ENCODE measurements around the gene KCTD15. TPM values are rescaled to one million over a fixed set of nuclear protein-coding genes. Genes with fewer than 3 reads are reported as not detected.

The KCTD15 gene
- total RNA-seq, 8 experiments from 2014 or later, result 15.2 to 39.0 (median 34.2) TPM

GRCh38 chr19:33772102-33772857, 24.4 kb upstream of the KCTD15 start:
- WGBS, 10 experiments, result 87 to 100% (median 95%) methylated on average over 1 to 9 of the region's 72 CpGs; no CpG with 5 or more reads in 4 of the 10 experiments
- Histone ChIP-seq H3K4me1 (replicated peaks in 1 of 2) (peaks cover 17 to 23% of the 10 kb centered on the region in 2 donors), H3K27ac (no peak overlapping the region), H3K4me3 (no peak overlapping the region)
- in situ Hi-C loops (cut with MboI; ENCODE audit: low pct_unique_long_range_greater_than_20kb in 2 of 9, low sequenced_read_pairs in 9 of 9, unreplicated experiment in 9 of 9), result loop anchor here in 7 of 9 experiments (10.0 to 25.0 kb wide), 6 partner anchors 323 to 535 kb away; partner anchors contain the start of gene SLC7A10 (in 1 of the 7)
- no peak for ATAC-seq (replicated peaks in 6 of 8)

GRCh38 chr19:33772858-33773180, 23.9 kb upstream of the KCTD15 start:
- in situ Hi-C loops (cut with MboI; ENCODE audit: low pct_unique_long_range_greater_than_20kb in 2 of 9, low sequenced_read_pairs in 9 of 9, unreplicated experiment in 9 of 9), result loop anchor here in 7 of 9 experiments (10.0 to 25.0 kb wide), 6 partner anchors 322 to 536 kb away; partner anchors contain the start of gene SLC7A10 (in 1 of the 7)
- WGBS, 10 experiments, result 92 to 100% (median 98%) methylated on average over 1 to 18 of the region's 23 CpGs; no CpG with 5 or more reads in 3 of the 10 experiments
- ATAC-seq (replicated peaks in 6 of 8), result no peak
- Histone ChIP-seq H3K27ac (no peak overlapping the region), H3K4me3 (no peak overlapping the region), H3K4me1 (replicated peaks in 1 of 2) (peaks cover 17 to 23% of the 10 kb centered on the region in 2 donors)

DNA sequence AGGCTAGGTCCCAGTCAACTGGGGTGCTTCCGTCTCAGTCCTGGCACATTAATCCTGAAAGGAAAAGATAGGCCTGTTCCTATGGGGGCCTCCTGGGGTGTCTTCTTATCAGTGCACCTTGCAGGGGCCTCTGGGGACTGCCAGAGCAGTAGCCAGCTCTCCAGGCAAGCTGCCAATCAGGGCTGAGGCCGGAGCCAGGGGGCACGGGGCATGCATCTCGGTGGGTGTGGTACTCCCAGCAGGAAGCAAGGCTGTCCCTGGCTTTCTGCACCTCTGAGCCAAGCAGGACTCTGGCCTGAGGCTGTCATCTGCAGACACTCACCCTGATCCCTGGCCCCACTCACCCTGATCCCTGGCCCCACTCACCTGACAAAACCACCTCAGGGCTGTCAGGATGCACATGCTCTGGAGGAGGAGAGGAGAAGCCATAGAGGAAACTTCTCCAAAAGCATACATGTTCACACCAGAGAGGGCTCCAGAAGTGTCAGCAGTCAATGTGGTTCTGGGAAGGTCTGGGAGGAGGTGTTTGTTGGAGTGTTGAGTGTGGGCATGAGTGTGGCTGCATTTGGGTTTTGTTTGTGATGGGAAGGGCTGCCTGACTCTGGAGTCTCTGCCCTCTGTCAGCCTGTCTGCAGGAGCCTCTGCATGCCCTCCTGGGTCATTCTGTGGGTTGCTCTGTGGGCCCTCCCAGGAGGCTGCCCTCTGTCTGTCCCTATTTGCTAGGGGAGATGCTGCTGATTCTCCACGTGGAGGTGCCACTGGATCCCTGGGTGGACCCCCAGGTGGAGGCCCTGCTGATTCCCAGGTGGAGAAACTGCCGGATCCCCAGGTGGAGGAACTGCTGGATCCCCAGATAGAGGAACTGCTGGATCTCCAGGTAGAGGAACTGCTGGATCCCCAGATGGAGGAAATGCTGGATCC, 22.7 kb upstream of the KCTD15 start:
- Histone ChIP-seq H3K4me1 (replicated peaks in 1 of 2) (peaks cover 22 to 31% of the 10 kb centered on the region in 2 donors), H3K27ac (no peak overlapping the region), H3K4me3 (no peak overlapping the region)
- 60 to 97% (median 80%) methylated on average over 1 to 3 of the region's 6 CpGs; no CpG with 5 or more reads in 7 of the 10 experiments for WGBS, 10 experiments
- in situ Hi-C loops (cut with MboI; ENCODE audit: low pct_unique_long_range_greater_than_20kb in 2 of 9, low sequenced_read_pairs in 9 of 9, unreplicated experiment in 9 of 9), result loop anchor here in 7 of 9 experiments (10.0 to 25.0 kb wide), 6 partner anchors 321 to 537 kb away; partner anchors contain the start of gene SLC7A10 (in 1 of the 7)
- peak in 3 of 8 experiments; percentile 20 to 37 (median 24) for ATAC-seq (replicated peaks in 6 of 8)

DNA sequence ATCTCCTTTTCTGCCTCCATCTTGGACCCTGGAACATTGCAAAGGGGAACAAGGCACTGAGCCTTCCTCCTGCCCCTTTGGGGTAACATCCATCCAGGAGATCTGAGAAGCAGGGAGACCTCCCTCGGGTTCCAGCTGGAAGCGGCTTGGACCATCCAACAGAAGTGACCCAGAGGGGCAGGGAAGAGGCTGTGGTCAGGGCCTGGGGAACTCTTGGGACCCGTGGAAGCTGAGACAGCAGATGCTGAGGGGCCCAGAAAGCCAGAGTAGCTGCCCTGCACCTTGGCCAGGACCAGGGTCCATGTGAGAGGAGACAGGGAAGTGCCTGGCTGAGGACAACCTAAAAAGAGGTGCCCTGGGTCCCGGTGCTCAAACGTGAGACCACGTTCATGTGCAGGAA, 21.9 kb upstream of the KCTD15 start:
- H3K4me1 ChIP-seq (replicated peaks in 1 of 2), result peaks cover 22 to 26% of the 10 kb centered on the region in 2 donors
- in situ Hi-C loops (cut with MboI; ENCODE audit: low pct_unique_long_range_greater_than_20kb in 2 of 9, low sequenced_read_pairs in 9 of 9, unreplicated experiment in 9 of 9), result loop anchor here (10.0 to 25.0 kb wide), 9 partner anchors 213 to 537 kb away; partner anchors contain the start of gene SLC7A10 (in 1 of the 9)
- no peak overlapping the region for H3K4me3 ChIP-seq
- H3K27ac ChIP-seq, result no peak overlapping the region
- WGBS, 10 experiments, result 65 to 69% methylated on average over 3 of the region's 6 CpGs; no CpG with 5 or more reads in 8 of the 10 experiments
- ATAC-seq (replicated peaks in 6 of 8), result no peak

- in situ Hi-C loops (cut with MboI; ENCODE audit: low pct_unique_long_range_greater_than_20kb in 2 of 9, low sequenced_read_pairs in 9 of 9, unreplicated experiment in 9 of 9), result loop anchor here (10.0 to 25.0 kb wide), 7 partner anchors 211 to 369 kb away; no protein-coding TSS in a partner anchor
- peak overlapping the region in 1 of 2 donors; percentile 25 for H3K27ac ChIP-seq
- H3K4me1 ChIP-seq (replicated peaks in 1 of 2), result peaks cover 21 to 22% of the 10 kb centered on the region in 2 donors
- ATAC-seq (replicated peaks in 6 of 8), result no peak
- 33 to 83% (median 61%) methylated on average over 1 to 5 of the region's 9 CpGs; no CpG with 5 or more reads in 6 of the 10 experiments for WGBS, 10 experiments
- H3K4me3 ChIP-seq, result no peak overlapping the region
These were observed 20.8 kb upstream of the KCTD15 start for GRCh38 chr19:33775731-33776487.

- Histone ChIP-seq H3K4me3 (no peak overlapping the region), H3K4me1 (replicated peaks in 1 of 2) (peaks cover 16 to 28% of the 10 kb centered on the region in 2 donors), H3K27ac (no peak overlapping the region)
- no peak for ATAC-seq (replicated peaks in 6 of 8)
- in situ Hi-C loops (cut with MboI; ENCODE audit: low pct_unique_long_range_greater_than_20kb in 2 of 9, low sequenced_read_pairs in 9 of 9, unreplicated experiment in 9 of 9), result loop anchor here (10.0 to 25.0 kb wide), 7 partner anchors 210 to 367 kb away; no protein-coding TSS in a partner anchor
- 100% methylated on average over 1 of the region's 9 CpGs; no CpG with 5 or more reads in 9 of the 10 experiments for WGBS, 10 experiments
These were observed 19.3 kb upstream of the KCTD15 start for GRCh38 chr19:33777351-33777750.

- Histone ChIP-seq H3K4me1 (replicated peaks in 1 of 2) (peaks cover 16 to 28% of the 10 kb centered on the region in 2 donors), H3K4me3 (no peak overlapping the region), H3K27ac (no peak overlapping the region)
- in situ Hi-C loops (cut with MboI; ENCODE audit: low pct_unique_long_range_greater_than_20kb in 2 of 9, low sequenced_read_pairs in 9 of 9, unreplicated experiment in 9 of 9), result loop anchor here (10.0 to 25.0 kb wide), 7 partner anchors 210 to 367 kb away; no protein-coding TSS in a partner anchor
- WGBS, 10 experiments, result 57 to 100% methylated on average over 1 to 9 of the region's 17 CpGs; no CpG with 5 or more reads in 8 of the 10 experiments
- ATAC-seq (replicated peaks in 6 of 8), result no peak
These were observed 18.9 kb upstream of the KCTD15 start for GRCh38 chr19:33777753-33778088.

DNA sequence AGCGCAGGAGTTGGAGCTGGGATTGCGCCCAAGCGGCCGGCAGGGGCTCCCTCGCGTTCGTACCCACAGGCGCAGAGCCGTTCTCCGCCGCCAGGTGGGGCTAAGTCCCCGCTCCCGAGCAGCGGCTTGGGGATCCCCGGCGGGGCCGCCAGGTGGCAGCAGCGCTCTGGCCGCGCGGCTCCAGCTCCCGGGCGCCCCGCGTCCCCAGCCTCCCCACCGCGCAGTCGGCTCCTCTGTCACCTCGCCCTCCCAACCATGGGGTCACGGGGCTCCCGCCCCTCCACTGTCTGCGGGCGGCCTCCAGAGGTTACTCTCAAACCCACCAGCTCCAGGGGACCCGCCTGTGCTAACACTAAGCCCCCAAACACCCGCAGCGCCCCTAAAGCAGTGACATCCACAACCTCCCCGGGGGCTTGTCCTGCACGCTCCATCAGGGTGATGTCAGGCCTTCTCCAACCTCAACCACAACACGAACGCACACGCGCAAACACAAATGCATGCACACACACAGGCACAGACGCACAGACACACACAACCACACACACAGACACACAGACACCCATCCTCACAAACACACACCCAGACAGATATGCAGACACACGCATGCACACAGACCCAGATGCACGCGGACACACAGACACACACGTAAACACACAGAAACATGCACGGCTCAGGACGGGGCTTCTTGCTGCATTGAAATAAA, 18.4 kb upstream of the KCTD15 start:
- no peak overlapping the region for H3K27ac ChIP-seq
- H3K4me1 ChIP-seq (replicated peaks in 1 of 2), result peaks cover 16 to 28% of the 10 kb centered on the region in 2 donors
- peak; percentile 77 to 89 (median 84) for ATAC-seq (replicated peaks in 6 of 8)
- WGBS, 10 experiments, result 17 to 43% (median 36%) methylated on average over 2 to 12 of the region's 49 CpGs; no CpG with 5 or more reads in 5 of the 10 experiments
- in situ Hi-C loops (cut with MboI; ENCODE audit: low pct_unique_long_range_greater_than_20kb in 2 of 9, low sequenced_read_pairs in 9 of 9, unreplicated experiment in 9 of 9), result loop anchor here (10.0 to 25.0 kb wide), 7 partner anchors 209 to 367 kb away; no protein-coding TSS in a partner anchor
- peak overlapping the region in 4 of 5 donors; percentile 9 to 16 (median 12) for H3K4me3 ChIP-seq

DNA sequence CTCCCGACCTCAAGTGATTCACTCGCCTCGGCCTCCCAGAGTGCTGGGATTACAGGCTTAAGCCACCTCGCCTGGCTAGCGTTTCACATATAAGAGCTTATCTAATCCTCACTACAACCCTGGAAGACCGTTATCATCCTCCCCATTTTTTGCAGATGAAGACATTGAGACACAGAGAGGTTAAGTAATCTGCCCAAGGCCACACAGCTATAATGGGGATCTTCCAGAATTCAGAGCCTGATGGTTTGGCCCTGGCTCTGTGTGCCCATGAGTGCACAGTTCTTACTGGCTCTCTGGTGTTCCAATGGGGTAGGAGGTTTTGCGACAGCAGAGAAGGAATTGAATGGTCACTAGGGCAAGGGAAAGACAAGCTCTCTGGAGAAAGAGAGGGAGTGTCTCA, 16.8 kb upstream of the KCTD15 start:
- ATAC-seq (replicated peaks in 6 of 8), result no peak
- in situ Hi-C loops (cut with MboI; ENCODE audit: low pct_unique_long_range_greater_than_20kb in 2 of 9, low sequenced_read_pairs in 9 of 9, unreplicated experiment in 9 of 9), result loop anchor here (5.0 to 25.0 kb wide), 8 partner anchors 207 to 365 kb away; no protein-coding TSS in a partner anchor
- peaks cover 14 to 26% of the 10 kb centered on the region in 2 donors for H3K4me1 ChIP-seq (replicated peaks in 1 of 2)
- WGBS, 10 experiments, result 50 to 100% (median 91%) methylated on average over 2 to 7 of the region's 7 CpGs; no CpG with 5 or more reads in 4 of the 10 experiments
- no peak overlapping the region for H3K27ac ChIP-seq
- H3K4me3 ChIP-seq, result no peak overlapping the region

DNA sequence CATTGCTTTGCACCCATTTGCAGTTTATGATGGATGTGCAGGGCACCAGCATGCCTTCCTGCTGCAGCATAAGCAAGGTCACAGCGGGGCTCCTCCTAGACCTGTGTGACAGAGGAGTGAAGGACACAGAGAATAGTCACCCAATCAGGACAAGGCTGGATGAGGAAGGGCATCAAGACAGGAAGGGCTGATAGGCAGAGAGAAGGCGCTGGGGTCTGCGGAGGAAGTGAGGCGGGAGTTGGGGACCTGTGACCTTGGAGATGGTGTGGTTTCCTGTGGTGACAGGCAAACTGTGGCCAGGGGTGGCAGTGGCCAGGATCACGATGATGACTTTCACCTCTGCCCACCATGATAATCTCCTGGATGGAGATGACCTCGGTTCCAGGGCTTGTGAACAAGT, 16.4 kb upstream of the KCTD15 start:
- 62 to 93% (median 79%) methylated on average over 2 to 4 of the region's 6 CpGs; no CpG with 5 or more reads in 5 of the 10 experiments for WGBS, 10 experiments
- Histone ChIP-seq H3K4me3 (no peak overlapping the region), H3K27ac (no peak overlapping the region), H3K4me1 (replicated peaks in 1 of 2) (peaks cover 10 to 22% of the 10 kb centered on the region in 2 donors)
- in situ Hi-C loops (cut with MboI; ENCODE audit: low pct_unique_long_range_greater_than_20kb in 2 of 9, low sequenced_read_pairs in 9 of 9, unreplicated experiment in 9 of 9), result loop anchor here in 8 of 9 experiments (5.0 to 25.0 kb wide), 5 partner anchors 207 to 315 kb away; no protein-coding TSS in a partner anchor
- no peak for ATAC-seq (replicated peaks in 6 of 8)

DNA sequence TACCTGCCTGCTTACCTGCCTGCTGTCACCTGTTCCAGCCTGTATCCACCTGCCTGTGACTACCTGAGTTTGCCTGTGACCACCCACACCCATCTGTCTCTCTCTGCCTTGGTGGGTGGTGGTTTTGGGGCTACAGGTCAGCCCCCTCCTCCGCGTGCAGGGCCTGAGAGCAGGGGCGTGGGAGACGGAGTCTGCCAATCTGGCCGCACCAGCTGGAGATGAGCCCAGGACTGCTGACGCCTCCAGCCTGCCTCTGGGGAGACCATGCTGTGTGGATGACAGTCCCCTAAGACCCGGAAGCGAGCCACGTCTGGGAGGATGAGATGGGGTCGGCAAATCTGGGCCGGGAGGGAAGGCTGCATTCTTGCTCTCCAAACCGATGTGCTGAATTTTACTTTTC, 15.9 kb upstream of the KCTD15 start:
- ATAC-seq (replicated peaks in 6 of 8), result no peak
- H3K27ac ChIP-seq, result no peak overlapping the region
- H3K4me3 ChIP-seq, result no peak overlapping the region
- WGBS, 10 experiments, result 75 to 85% (median 80%) methylated on average over 1 to 9 of the region's 12 CpGs; no CpG with 5 or more reads in 7 of the 10 experiments
- peaks cover 8 to 17% of the 10 kb centered on the region in 2 donors for H3K4me1 ChIP-seq (replicated peaks in 1 of 2)
- in situ Hi-C loops (cut with MboI; ENCODE audit: low pct_unique_long_range_greater_than_20kb in 2 of 9, low sequenced_read_pairs in 9 of 9, unreplicated experiment in 9 of 9), result loop anchor here in 8 of 9 experiments (5.0 to 25.0 kb wide), 5 partner anchors 207 to 314 kb away; no protein-coding TSS in a partner anchor

All from motor neuron (in vitro differentiated cells).